Astrocyte (in vitro differentiated cells and primary cell): ENCODE results near the gene P2RX4.

ENCODE experiments used
- EZH2 ChIP-seq: IDR thresholded peaks from 2 replicates; pipeline ENCODE4 v1.6.1; 2012; ENCODE audit warnings: mild to moderate bottlenecking, low read length, inconsistent platforms; ENCODE audit not compliant: insufficient read depth
- TF ChIP-seq, protein P1 (sequence below): IDR thresholded peaks from 2 replicates; pipeline ENCODE4 v1.5.1; 2011; ENCODE audit warnings: low read depth, mild to moderate bottlenecking, inconsistent platforms, low read length, moderate library complexity; ENCODE audit not compliant: insufficient read depth

DNA sequence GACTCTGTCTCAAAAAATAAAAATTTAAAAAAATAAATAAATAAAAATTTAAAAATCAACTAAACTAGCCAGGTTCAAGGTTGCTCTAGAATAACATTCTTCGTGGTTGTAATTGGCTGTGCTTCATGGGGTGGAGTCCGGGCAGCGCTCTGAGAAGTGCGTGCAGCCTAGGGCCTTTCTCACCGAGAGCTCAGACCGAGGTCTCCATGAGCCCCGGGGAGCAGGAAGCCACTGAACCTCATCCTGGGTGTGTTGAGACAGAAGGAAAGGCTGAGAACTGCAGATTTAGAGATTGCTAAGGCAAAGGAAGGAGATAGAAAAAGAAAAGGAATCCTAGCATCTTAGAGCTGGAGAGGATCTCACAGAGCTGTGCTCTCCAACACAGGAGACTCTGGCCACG lies 14.7 kb downstream of the P2RX4 start:
- TF ChIP-seq, protein P1, sequence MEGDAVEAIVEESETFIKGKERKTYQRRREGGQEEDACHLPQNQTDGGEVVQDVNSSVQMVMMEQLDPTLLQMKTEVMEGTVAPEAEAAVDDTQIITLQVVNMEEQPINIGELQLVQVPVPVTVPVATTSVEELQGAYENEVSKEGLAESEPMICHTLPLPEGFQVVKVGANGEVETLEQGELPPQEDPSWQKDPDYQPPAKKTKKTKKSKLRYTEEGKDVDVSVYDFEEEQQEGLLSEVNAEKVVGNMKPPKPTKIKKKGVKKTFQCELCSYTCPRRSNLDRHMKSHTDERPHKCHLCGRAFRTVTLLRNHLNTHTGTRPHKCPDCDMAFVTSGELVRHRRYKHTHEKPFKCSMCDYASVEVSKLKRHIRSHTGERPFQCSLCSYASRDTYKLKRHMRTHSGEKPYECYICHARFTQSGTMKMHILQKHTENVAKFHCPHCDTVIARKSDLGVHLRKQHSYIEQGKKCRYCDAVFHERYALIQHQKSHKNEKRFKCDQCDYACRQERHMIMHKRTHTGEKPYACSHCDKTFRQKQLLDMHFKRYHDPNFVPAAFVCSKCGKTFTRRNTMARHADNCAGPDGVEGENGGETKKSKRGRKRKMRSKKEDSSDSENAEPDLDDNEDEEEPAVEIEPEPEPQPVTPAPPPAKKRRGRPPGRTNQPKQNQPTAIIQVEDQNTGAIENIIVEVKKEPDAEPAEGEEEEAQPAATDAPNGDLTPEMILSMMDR, result no peak
- no peak for TF ChIP-seq EZH2
